ENCODE results near the gene ACTG1. TPM values are rescaled to one million over a fixed set of nuclear protein-coding genes. Genes with fewer than 3 reads are reported as not detected.

Gene ACTG1
- total RNA-seq, 2 donors from 2014 or later: 4,461 to 5,616 TPM

DNA sequence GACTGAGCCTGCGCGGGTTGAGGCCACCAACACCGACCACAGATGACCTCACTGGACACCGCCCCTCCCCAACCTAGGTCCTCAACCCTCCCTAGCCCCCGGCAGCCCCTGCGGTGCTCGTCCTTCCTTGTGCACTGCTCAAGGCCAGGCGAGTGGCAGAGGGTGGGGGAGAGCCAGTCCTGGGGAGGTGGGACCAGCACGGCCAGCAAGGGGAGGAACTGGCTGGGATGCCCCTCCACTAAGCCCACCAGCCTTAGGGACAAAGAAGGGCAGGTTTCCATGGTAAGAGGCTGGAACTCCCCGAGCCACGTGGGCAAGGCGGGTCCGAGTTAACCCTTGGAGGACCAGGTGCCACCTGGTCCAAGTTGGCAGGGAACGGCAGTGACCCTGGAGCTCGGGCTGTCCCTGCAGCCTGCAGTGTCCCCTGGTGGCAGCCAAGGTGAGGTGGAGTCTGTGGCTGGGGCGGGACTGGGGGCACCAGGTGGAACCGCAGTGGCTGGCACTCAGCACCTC, 24.8 kb upstream of the ACTG1 start:
- H3K4me3 Mint-ChIP-seq: no peak overlapping the region

DNA sequence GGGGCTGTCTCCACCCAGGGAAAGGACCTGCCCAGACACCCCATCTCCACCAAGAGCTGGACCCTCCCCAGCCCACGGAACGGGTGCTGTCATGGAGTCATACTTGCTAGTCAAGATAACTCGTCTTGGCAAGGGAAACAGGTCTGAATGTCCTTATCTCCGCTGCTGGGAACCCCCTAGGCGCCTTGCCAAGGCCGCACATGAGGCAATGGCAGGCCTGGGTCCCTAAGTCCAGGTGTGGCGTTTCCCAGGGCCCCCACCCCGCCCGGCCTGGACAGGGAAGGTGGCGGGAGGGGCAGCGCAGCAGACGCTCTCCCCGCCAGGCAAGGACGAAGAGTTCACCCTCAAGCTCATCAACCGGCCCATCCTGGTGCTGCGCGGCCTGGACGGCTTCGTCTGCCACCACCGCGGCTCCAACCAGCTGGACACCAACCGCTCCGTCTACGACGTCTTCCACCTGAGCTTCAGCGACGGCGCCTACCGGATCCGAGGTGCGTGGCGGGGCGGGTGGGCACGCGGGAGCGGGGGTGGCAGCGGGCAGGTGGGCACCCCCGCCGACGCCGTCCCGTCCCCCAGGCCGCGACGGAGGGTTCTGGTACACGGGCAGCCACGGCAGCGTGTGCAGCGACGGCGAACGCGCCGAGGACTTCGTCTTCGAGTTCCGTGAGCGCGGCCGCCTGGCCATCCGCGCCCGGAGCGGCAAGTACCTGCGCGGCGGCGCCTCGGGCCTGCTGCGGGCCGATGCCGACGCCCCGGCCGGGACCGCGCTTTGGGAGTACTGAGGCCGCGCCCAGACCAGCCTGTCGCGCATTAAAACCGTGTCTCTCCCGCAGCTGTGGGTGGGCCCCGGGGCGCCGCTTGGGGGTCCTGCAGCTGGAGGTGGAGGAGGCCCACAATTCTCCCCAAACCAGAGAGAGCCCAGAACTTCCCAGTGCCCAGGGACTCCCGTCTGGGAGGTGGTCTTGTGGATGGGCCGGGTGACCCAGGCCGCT, 24.0 kb upstream of the ACTG1 start:
- no peaks in the 10 kb centered on the region for H3K4me1 ChIP-seq (ENCODE audit: control insufficient read depth, insufficient read depth, low read length)
- no peak overlapping the region for H3K4me3 ChIP-seq (ENCODE audit: low read length)
- no peak overlapping the region for H3K27ac ChIP-seq (ENCODE audit: low read depth, low read length)
- H3K9me3 Mint-ChIP-seq: no peaks in the 10 kb centered on the region
- no peak overlapping the region for H3K9ac ChIP-seq (ENCODE audit: extremely low read depth, low read length, poor library complexity, severe bottlenecking)
- no peaks in the 10 kb centered on the region for H3K9me3 ChIP-seq (ENCODE audit: control insufficient read depth, low read length)
- no peak overlapping the region for H3K4me3 Mint-ChIP-seq
- no peaks in the 10 kb centered on the region for H3K4me1 Mint-ChIP-seq
- TF ChIP-seq, protein P1, sequence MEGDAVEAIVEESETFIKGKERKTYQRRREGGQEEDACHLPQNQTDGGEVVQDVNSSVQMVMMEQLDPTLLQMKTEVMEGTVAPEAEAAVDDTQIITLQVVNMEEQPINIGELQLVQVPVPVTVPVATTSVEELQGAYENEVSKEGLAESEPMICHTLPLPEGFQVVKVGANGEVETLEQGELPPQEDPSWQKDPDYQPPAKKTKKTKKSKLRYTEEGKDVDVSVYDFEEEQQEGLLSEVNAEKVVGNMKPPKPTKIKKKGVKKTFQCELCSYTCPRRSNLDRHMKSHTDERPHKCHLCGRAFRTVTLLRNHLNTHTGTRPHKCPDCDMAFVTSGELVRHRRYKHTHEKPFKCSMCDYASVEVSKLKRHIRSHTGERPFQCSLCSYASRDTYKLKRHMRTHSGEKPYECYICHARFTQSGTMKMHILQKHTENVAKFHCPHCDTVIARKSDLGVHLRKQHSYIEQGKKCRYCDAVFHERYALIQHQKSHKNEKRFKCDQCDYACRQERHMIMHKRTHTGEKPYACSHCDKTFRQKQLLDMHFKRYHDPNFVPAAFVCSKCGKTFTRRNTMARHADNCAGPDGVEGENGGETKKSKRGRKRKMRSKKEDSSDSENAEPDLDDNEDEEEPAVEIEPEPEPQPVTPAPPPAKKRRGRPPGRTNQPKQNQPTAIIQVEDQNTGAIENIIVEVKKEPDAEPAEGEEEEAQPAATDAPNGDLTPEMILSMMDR (conservative IDR thresholded peaks at IDR 0.05): no peak
- peaks cover 9% of the 10 kb centered on the region for H3K27me3 ChIP-seq (ENCODE audit: control insufficient read depth, insufficient read depth, low read length, poor library complexity, severe bottlenecking)
- H3K36me3 ChIP-seq (ENCODE audit: control insufficient read depth, insufficient read depth, low read length): no peaks in the 10 kb centered on the region
- peaks cover 3% of the 10 kb centered on the region for H3K36me3 Mint-ChIP-seq (ENCODE audit: low read depth)
- no peak overlapping the region for H3K27ac Mint-ChIP-seq
- no peak for DNase-seq
- WGBS, 2 experiments (ENCODE audit: insufficient coverage in 1 of 2, insufficient read length in 1 of 2): 38 to 64% methylated on average over 30 to 89 of the region's 89 CpGs
- H3K27me3 Mint-ChIP-seq (ENCODE audit: insufficient read depth): peaks cover 30% of the 10 kb centered on the region

More for the DNA sequence above, 24.8 kb upstream of the ACTG1 start:
- Histone ChIP-seq H3K4me1 (ENCODE audit: control insufficient read depth, insufficient read depth, low read length) (no peaks in the 10 kb centered on the region), H3K27me3 (ENCODE audit: control insufficient read depth, insufficient read depth, low read length, poor library complexity, severe bottlenecking) (peaks cover 9% of the 10 kb centered on the region), H3K36me3 (ENCODE audit: control insufficient read depth, insufficient read depth, low read length) (no peaks in the 10 kb centered on the region), H3K9ac (ENCODE audit: extremely low read depth, low read length, poor library complexity, severe bottlenecking) (no peak overlapping the region), H3K4me3 (ENCODE audit: low read length) (no peak overlapping the region), H3K27ac (ENCODE audit: low read depth, low read length) (peak overlapping the region; percentile 44), H3K9me3 (ENCODE audit: control insufficient read depth, low read length) (no peaks in the 10 kb centered on the region)
- Mint-ChIP-seq H3K27me3 (ENCODE audit: insufficient read depth) (peaks cover 30% of the 10 kb centered on the region), H3K27ac (no peak overlapping the region), H3K4me1 (no peaks in the 10 kb centered on the region), H3K9me3 (no peaks in the 10 kb centered on the region), H3K36me3 (ENCODE audit: low read depth) (peaks cover 3% of the 10 kb centered on the region)
- peak; percentile 95 for DNase-seq
- WGBS, 2 experiments (ENCODE audit: insufficient coverage in 1 of 2, insufficient read length in 1 of 2): 35 to 55% methylated on average over 7 to 13 of the region's 17 CpGs
- TF ChIP-seq, protein P1 (conservative IDR thresholded peaks at IDR 0.05): peak; percentile 89

DNA sequence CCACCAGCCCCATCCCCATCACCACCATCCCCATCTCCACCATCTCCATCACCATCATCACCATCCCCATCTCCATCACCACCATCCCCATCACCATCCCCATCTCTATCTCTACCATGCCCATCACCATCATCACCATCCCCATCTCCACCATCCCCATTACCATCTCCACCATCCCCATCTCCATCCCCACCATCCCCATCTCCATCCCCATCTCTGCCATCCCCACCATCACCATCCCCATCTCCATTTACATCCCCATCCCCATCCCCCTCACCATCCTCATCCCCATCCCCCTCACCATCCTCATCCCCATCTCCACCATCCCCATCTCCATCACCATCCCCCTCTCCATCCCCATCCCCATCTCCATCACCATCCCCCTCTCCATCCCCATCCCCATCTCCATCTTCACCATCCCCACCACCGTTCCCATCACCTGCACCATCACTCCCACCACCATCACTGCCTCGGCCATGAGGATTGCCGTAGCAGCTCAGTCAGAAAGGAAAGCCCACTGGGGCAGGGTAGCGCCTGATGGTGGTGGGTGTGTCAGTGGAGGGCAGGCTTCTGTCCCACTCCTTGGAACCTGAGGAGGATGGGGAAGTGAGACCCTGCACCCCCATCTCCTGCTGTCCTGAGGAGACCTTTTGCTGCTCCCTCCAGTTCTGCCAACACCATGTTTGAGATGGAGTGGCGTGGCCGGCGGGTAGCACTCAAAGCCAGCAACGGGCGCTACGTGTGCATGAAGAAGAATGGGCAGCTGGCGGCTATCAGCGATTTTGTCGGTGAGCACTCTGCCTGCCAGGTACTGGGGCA, 23.1 kb upstream of the ACTG1 start:
- H3K4me3 Mint-ChIP-seq: no peak overlapping the region
- Histone ChIP-seq H3K36me3 (ENCODE audit: control insufficient read depth, insufficient read depth, low read length) (no peaks in the 10 kb centered on the region), H3K4me1 (ENCODE audit: control insufficient read depth, insufficient read depth, low read length) (no peaks in the 10 kb centered on the region), H3K27ac (ENCODE audit: low read depth, low read length) (no peak overlapping the region), H3K9me3 (ENCODE audit: control insufficient read depth, low read length) (no peaks in the 10 kb centered on the region), H3K4me3 (ENCODE audit: low read length) (no peak overlapping the region), H3K9ac (ENCODE audit: extremely low read depth, low read length, poor library complexity, severe bottlenecking) (no peak overlapping the region), H3K27me3 (ENCODE audit: control insufficient read depth, insufficient read depth, low read length, poor library complexity, severe bottlenecking) (peaks cover 9% of the 10 kb centered on the region)
- TF ChIP-seq, protein P1 (conservative IDR thresholded peaks at IDR 0.05): no peak
- no peaks in the 10 kb centered on the region for H3K4me1 Mint-ChIP-seq
- H3K27ac Mint-ChIP-seq: no peak overlapping the region
- no peak for DNase-seq
- H3K9me3 Mint-ChIP-seq: no peaks in the 10 kb centered on the region
- peaks cover 30% of the 10 kb centered on the region for H3K27me3 Mint-ChIP-seq (ENCODE audit: insufficient read depth)
- H3K36me3 Mint-ChIP-seq (ENCODE audit: low read depth): peaks cover 3% of the 10 kb centered on the region
- WGBS, 2 experiments (ENCODE audit: insufficient coverage in 1 of 2, insufficient read length in 1 of 2): 86 to 93% methylated on average over 11 to 13 of the region's 13 CpGs
